HEK293 (cell line): Measurements from ENCODE around the gene TPD52L2.

Source experiments
- CTCF ChIA-PET: fragments of 350-600 bp; formaldehyde crosslinking; extraction: SDS; loops from one replicate; lab custom pipeline; 2021; ENCODE audit warnings: antibody characterized with exemption; lab: Yijun Ruan, JAX
- POLR2A ChIA-PET: fragments of 300-600 bp; formaldehyde crosslinking; extraction: SDS; loops from one replicate; lab custom pipeline; 2020; ENCODE audit warnings: antibody characterized with exemption, inconsistent platforms; lab: Yijun Ruan, JAX
- H3K27ac ChIP-seq: fragments of 200-500 bp; sonication (Bioruptor generic); 2 replicates; pipeline ENCODE4 v1.5.1; 2014; ENCODE audit warnings: low read depth, low read length, control low read depth, inconsistent platforms; ENCODE audit errors: extremely low read depth
- H3K36me3 ChIP-seq, 2 experiments: fragments of 200-500 bp in 1 of 2; sonication (Bioruptor generic) in 1 of 2; 1 replicate in 1 of 2; 2 replicates in 1 of 2; pipeline ENCODE4 v1.5.1; 2014 to 2017; ENCODE audit warnings: inconsistent platforms in 2 of 2, low read length in 2 of 2; ENCODE audit not compliant: control insufficient read depth in 2 of 2, insufficient read depth in 1 of 2
- H3K4me1 ChIP-seq: fragments of 200-500 bp; sonication (Bioruptor generic); 2 replicates; pipeline ENCODE4 v1.5.1; 2014; ENCODE audit warnings: mild to moderate bottlenecking, low read length, inconsistent platforms; ENCODE audit not compliant: control insufficient read depth, insufficient read depth
- H3K4me3 ChIP-seq: 2 replicates; pipeline ENCODE4 v1.5.1; 2011; ENCODE audit warnings: low read depth, mild to moderate bottlenecking, control low read depth, low read length, moderate library complexity
- H3K9me3 ChIP-seq: fragments of 200-500 bp; sonication (Bioruptor generic); 2 replicates; pipeline ENCODE4 v1.5.1; 2014; ENCODE audit warnings: low read depth, low read length, inconsistent platforms; ENCODE audit not compliant: control insufficient read depth, insufficient read depth
- GLIS2 ChIP-seq: fragments of 450-650 bp; formaldehyde crosslinking; IDR thresholded peaks from 2 replicates; pipeline ENCODE4 v1.5.1; 2016; ENCODE audit warnings: missing biosample characterization, missing genetic modification characterization
- HIC1 ChIP-seq: fragments of 450-650 bp; formaldehyde crosslinking; IDR thresholded peaks from 2 replicates; pipeline ENCODE4 v1.5.1; 2016; ENCODE audit warnings: missing biosample characterization, missing genetic modification characterization
- HOXD13 ChIP-seq: sonication (generic); formaldehyde crosslinking; IDR thresholded peaks from 2 replicates; pipeline ENCODE4 v1.8.0; 2022; ENCODE audit warnings: missing genetic modification reagents, borderline replicate concordance
- SCRT2 ChIP-seq: fragments of 450-650 bp; formaldehyde crosslinking; IDR thresholded peaks from 2 replicates; pipeline ENCODE4 v1.5.1; 2016; ENCODE audit warnings: missing biosample characterization, missing genetic modification characterization
- SP3 ChIP-seq: fragments of 450-650 bp; formaldehyde crosslinking; IDR thresholded peaks from 2 replicates; pipeline ENCODE4 v1.5.1; 2016; ENCODE audit warnings: missing biosample characterization, missing genetic modification characterization
- YY1 ChIP-seq: fragments of 450-650 bp; formaldehyde crosslinking; IDR thresholded peaks from 2 replicates; pipeline ENCODE4 v1.5.1; 2018; ENCODE audit warnings: missing biosample characterization, missing genetic modification characterization
- ZFP69B ChIP-seq: fragments of 450-650 bp; formaldehyde crosslinking; IDR thresholded peaks from 2 replicates; pipeline ENCODE4 v1.5.1; 2016; ENCODE audit warnings: missing biosample characterization, missing genetic modification characterization
- ZNF341 ChIP-seq: fragments of 450-650 bp; formaldehyde crosslinking; IDR thresholded peaks from 2 replicates; pipeline ENCODE4; 2016; ENCODE audit warnings: low read depth, missing biosample characterization, missing genetic modification characterization
- ZNF398 ChIP-seq: fragments of 450-650 bp; formaldehyde crosslinking; IDR thresholded peaks from 2 replicates; pipeline ENCODE4 v1.5.1; 2017; ENCODE audit warnings: missing biosample characterization, missing genetic modification characterization
- ZNF449 ChIP-seq: fragments of 450-650 bp; formaldehyde crosslinking; IDR thresholded peaks from 2 replicates; pipeline ENCODE4 v1.5.1; 2017; ENCODE audit warnings: missing biosample characterization, mild to moderate bottlenecking, missing genetic modification characterization, moderate library complexity
- ZNF585B ChIP-seq: fragments of 450-650 bp; formaldehyde crosslinking; IDR thresholded peaks from 2 replicates; pipeline ENCODE4 v1.5.1; 2016; ENCODE audit warnings: missing biosample characterization, missing genetic modification characterization
- ZNF600 ChIP-seq: fragments of 450-650 bp; formaldehyde crosslinking; IDR thresholded peaks from 2 replicates; pipeline ENCODE4 v1.5.1; 2016; ENCODE audit warnings: missing biosample characterization, missing genetic modification characterization
- ZNF692 ChIP-seq: fragments of 450-650 bp; formaldehyde crosslinking; IDR thresholded peaks from 2 replicates; pipeline ENCODE4 v1.5.1; 2016; ENCODE audit warnings: missing biosample characterization, missing genetic modification characterization
- ZNF768 ChIP-seq: fragments of 450-650 bp; formaldehyde crosslinking; IDR thresholded peaks from 2 replicates; pipeline ENCODE4 v1.5.1; 2018; ENCODE audit warnings: missing biosample characterization, mild to moderate bottlenecking, missing genetic modification characterization
- ZNF776 ChIP-seq: fragments of 450-650 bp; formaldehyde crosslinking; IDR thresholded peaks from 2 replicates; pipeline ENCODE4 v1.5.0; 2017; ENCODE audit warnings: missing biosample characterization, missing genetic modification characterization, borderline replicate concordance
- ZNF785 ChIP-seq: fragments of 450-650 bp; formaldehyde crosslinking; IDR thresholded peaks from 2 replicates; pipeline ENCODE4 v1.5.1; 2016; ENCODE audit warnings: missing biosample characterization, missing genetic modification characterization
- ZSCAN23 ChIP-seq: fragments of 450-650 bp; formaldehyde crosslinking; IDR thresholded peaks from 2 replicates; pipeline ENCODE4 v1.5.1; 2016; ENCODE audit warnings: missing biosample characterization, missing genetic modification characterization

Gene TPD52L2

GRCh38 chr20:63837479-63837878 is 27.6 kb upstream of the TPD52L2 start:
- ChIA-PET CTCF (interaction anchor here (0.6 kb wide), 1 partner anchor 26 kb away, joined by 3 read pairs; no protein-coding TSS in a partner anchor), POLR2A (no interaction called here)
- H3K36me3 ChIP-seq: no peaks in the 10 kb centered on the region
- TF ChIP-seq HIC1 (tag by site-specific recombination) (no peak), ZSCAN23 (tag by site-specific recombination) (no peak), YY1 (tag by site-specific recombination) (no peak), HOXD13 (no peak), SP3 (tag by site-specific recombination) (no peak), GLIS2 (0 out of 2 replicates have a peak, but pooled peaks have one; percentile 1), SCRT2 (tag by site-specific recombination) (peak; percentile 52; the same call in 1 of the 2 replicates), ZNF692 (no peak), ZNF768 (tag by site-specific recombination) (no peak), ZNF585B (tag by site-specific recombination) (no peak), ZFP69B (no peak), ZNF785 (tag by site-specific recombination) (no peak)
- H3K4me1 ChIP-seq: no peaks in the 10 kb centered on the region
- no peaks in the 10 kb centered on the region for H3K9me3 ChIP-seq
- no peak overlapping the region for H3K27ac ChIP-seq
- H3K4me3 ChIP-seq: no peak overlapping the region

GRCh38 chr20:63839620-63840019 is 25.4 kb upstream of the TPD52L2 start:
- H3K27ac ChIP-seq: no peak overlapping the region
- H3K4me1 ChIP-seq: no peaks in the 10 kb centered on the region
- no peak overlapping the region for H3K4me3 ChIP-seq
- no peaks in the 10 kb centered on the region for H3K36me3 ChIP-seq
- TF ChIP-seq ZNF600 (tag by site-specific recombination) (peak; percentile 84), ZNF776 (tag by site-specific recombination) (no peak)
- H3K9me3 ChIP-seq: no peaks in the 10 kb centered on the region
- ChIA-PET CTCF (interaction anchor here (0.7 kb wide), 1 partner anchor 32 kb away, joined by 3 read pairs; no protein-coding TSS in a partner anchor), POLR2A (no interaction called here)

- Histone ChIP-seq H3K36me3 (no peaks in the 10 kb centered on the region), H3K27ac (no peak overlapping the region), H3K4me1 (no peaks in the 10 kb centered on the region), H3K4me3 (no peak overlapping the region)
- ChIA-PET CTCF (interaction anchor here (0.9 kb wide), 1 partner anchor 50 kb away, joined by 3 read pairs; no protein-coding TSS in a partner anchor), POLR2A (no interaction called here)
- TF ChIP-seq ZNF449 (tag by site-specific recombination) (0 out of 2 replicates have a peak, but pooled peaks have one; percentile 47), GLIS2 (no peak), ZNF341 (tag by site-specific recombination) (no peak), ZNF398 (tag by site-specific recombination) (no peak)
- TF ChIP-seq, all 188 proteins: peak for 1
- H3K9me3 ChIP-seq: no peaks in the 10 kb centered on the region
These were observed 24.7 kb upstream of the TPD52L2 start for GRCh38 chr20:63840405-63840828.
